Measurements from ENCODE around the gene NTN3.

DNA sequence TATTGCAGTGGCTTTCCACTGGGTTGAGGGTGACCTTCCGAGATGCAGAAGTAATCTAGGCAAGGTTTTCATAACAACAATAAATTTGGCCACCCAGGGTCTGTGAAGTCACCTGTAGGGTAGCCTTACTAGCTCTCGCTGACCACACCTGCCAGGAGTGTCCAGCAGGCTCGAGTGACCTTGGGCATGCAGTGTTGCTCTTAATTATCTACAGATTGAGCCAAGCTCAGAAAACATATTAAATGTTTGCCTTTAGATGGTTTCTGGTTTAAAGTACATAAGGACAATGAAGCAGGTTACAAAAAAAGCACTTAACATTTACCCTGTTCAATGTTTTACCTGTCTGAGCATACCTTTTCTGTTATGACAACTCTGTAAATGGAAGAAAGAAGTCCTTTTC, 5.6 kb downstream of the NTN3 start:
- TF ChIP-seq, protein P1, sequence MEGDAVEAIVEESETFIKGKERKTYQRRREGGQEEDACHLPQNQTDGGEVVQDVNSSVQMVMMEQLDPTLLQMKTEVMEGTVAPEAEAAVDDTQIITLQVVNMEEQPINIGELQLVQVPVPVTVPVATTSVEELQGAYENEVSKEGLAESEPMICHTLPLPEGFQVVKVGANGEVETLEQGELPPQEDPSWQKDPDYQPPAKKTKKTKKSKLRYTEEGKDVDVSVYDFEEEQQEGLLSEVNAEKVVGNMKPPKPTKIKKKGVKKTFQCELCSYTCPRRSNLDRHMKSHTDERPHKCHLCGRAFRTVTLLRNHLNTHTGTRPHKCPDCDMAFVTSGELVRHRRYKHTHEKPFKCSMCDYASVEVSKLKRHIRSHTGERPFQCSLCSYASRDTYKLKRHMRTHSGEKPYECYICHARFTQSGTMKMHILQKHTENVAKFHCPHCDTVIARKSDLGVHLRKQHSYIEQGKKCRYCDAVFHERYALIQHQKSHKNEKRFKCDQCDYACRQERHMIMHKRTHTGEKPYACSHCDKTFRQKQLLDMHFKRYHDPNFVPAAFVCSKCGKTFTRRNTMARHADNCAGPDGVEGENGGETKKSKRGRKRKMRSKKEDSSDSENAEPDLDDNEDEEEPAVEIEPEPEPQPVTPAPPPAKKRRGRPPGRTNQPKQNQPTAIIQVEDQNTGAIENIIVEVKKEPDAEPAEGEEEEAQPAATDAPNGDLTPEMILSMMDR (IDR thresholded peaks at IDR 0.05): no peak
- TF ChIP-seq EP300 (IDR thresholded peaks at IDR 0.05): no peak
